ENCODE results near the gene TMEM179. TPM values are rescaled to one million over a fixed set of nuclear protein-coding genes. Genes with fewer than 3 reads are reported as not detected.

The TMEM179 gene
- polyA plus RNA-seq, 1 experiment: 0.10 TPM

DNA sequence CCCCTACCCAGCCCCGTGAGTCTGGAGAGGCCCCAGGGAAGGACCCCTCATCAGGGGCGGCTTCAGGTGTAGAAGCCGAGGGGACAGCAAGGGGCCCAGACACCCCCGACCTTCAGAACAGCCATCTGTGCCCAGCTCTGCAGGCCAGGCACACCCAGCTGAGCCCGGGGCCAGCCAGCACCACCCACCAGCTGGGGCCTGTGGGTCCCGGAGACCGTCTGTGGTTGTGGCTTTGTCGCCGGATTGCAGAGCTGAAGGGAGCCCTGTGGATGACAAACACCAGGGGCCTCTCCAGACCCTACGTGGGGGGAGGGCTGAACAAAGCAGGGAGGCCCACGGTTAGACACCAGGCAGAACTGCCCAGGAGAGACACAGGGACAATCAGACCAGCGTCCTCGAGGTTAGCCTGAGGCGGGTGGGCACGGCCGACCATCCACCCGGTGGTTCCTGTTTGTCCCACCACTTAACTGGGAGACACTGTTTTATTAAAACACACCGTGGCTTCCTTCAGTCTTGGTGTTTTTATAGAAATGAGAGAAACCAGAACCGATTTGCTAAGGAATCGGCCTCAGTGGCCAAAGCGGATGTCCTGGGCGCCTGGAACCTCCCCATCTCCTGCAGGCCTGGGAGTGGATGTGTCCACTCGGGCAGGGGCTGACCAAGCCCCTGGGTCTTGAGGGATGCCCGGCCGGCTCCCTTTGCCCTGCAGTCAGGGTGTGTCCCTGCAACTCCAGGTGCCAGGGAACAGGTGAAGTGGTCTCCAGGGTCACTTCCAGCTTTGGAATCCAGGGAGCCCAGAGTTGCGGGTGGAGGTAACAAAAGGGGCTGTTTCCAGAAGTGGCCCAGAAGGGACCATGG is 15.0 kb downstream of the TMEM179 start:
- Histone ChIP-seq H3K4me3 (ENCODE audit: low read depth, low read length) (no peak overlapping the region), H3K9me3 (ENCODE audit: control insufficient read depth, insufficient read depth, low read length) (no peaks in the 10 kb centered on the region), H3K27me3 (ENCODE audit: control insufficient read depth, insufficient read depth, low read length) (no peaks in the 10 kb centered on the region), H3K27ac (ENCODE audit: low read depth, low read length) (no peak overlapping the region)
- ChIA-PET CTCF (no interaction called here), POLR2A (no interaction called here)
- TF ChIP-seq CTCF (IDR thresholded peaks at IDR 0.05; ENCODE audit: low read depth, low read length): no peak
- DNase-seq (ENCODE audit: low read depth, low spot score): no peak

GRCh38 chr14:104588066-104588857 is 16.3 kb downstream of the TMEM179 start:
- no peaks in the 10 kb centered on the region for H3K27me3 ChIP-seq (ENCODE audit: control insufficient read depth, insufficient read depth, low read length)
- no peak overlapping the region for H3K4me3 ChIP-seq (ENCODE audit: low read depth, low read length)
- no peak for DNase-seq (ENCODE audit: low read depth, low spot score)
- H3K27ac ChIP-seq (ENCODE audit: low read depth, low read length): no peak overlapping the region
- ChIA-PET CTCF (no interaction called here), POLR2A (no interaction called here)
- H3K9me3 ChIP-seq (ENCODE audit: control insufficient read depth, insufficient read depth, low read length): no peaks in the 10 kb centered on the region
- no peak for TF ChIP-seq CTCF (IDR thresholded peaks at IDR 0.05; ENCODE audit: low read depth, low read length)

DNA sequence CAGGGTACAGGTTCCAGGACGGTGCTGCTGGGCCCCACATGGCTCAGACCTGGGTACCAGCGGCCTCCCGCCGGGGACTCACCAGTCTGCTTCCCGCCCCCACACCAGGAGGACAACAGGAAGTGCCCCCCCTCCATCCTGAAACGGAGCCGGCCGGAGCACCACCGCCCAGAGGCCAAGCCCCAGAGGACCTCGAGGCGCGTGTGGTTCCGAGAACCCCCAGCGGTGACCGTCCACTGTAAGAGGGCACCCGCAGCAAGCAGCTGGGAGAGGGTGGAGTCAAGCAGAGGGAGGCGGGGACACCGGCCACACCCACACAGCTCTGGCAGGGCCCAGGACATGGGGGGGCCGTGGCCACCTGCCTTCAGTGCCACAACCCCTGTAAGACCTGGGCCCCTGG is 16.9 kb downstream of the TMEM179 start:
- no peak for TF ChIP-seq CTCF (IDR thresholded peaks at IDR 0.05; ENCODE audit: low read depth, low read length)
- no peak for DNase-seq (ENCODE audit: low read depth, low spot score)
- Histone ChIP-seq H3K27ac (ENCODE audit: low read depth, low read length) (no peak overlapping the region), H3K9me3 (ENCODE audit: control insufficient read depth, insufficient read depth, low read length) (no peaks in the 10 kb centered on the region), H3K27me3 (ENCODE audit: control insufficient read depth, insufficient read depth, low read length) (no peaks in the 10 kb centered on the region), H3K4me3 (ENCODE audit: low read depth, low read length) (no peak overlapping the region)
- CTCF ChIA-PET: no interaction called here
- POLR2A ChIA-PET: no interaction called here

- no peak overlapping the region for H3K4me3 ChIP-seq (ENCODE audit: low read depth, low read length)
- POLR2A ChIA-PET: no interaction called here
- TF ChIP-seq CTCF (IDR thresholded peaks at IDR 0.05; ENCODE audit: low read depth, low read length): no peak
- H3K27ac ChIP-seq (ENCODE audit: low read depth, low read length): no peak overlapping the region
- no peaks in the 10 kb centered on the region; the same call in 1 of the 2 replicates for H3K9me3 ChIP-seq (ENCODE audit: control insufficient read depth, insufficient read depth, low read length)
- no peak for DNase-seq (ENCODE audit: low read depth, low spot score)
- CTCF ChIA-PET: no interaction called here
- H3K27me3 ChIP-seq (ENCODE audit: control insufficient read depth, insufficient read depth, low read length): no peaks in the 10 kb centered on the region
Measured at GRCh38 chr14:104586832-104587620, 17.5 kb downstream of the TMEM179 start.

Data from AG04450 (cell line).